ENCODE data around the gene FUT2.

FUT2 gene

GRCh38 chr19:48680436-48681126 lies 15.2 kb upstream of the FUT2 start:
- no peak overlapping the region for H3K4me2 ChIP-seq (ENCODE audit: low read depth, low read length, poor library complexity, severe bottlenecking)

DNA sequence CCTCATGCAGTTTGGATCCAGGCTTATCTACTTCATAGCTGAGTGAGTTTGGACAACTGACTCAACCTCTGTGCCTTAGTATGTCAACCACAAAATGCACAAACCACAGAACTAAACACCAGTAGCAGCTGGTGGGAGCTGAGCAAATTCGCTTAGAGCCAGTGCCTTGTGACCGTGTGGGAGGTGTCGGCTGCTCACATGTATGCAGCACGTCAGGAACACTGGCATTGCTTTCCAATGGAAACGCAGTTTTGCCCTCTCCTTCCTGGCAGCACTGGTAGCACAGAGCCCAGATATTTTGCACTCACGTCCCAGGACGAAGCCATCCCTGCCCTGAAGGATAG lies 14.7 kb upstream of the FUT2 start:
- Histone ChIP-seq H3K4me2 (ENCODE audit: low read depth, low read length, poor library complexity, severe bottlenecking) (no peak overlapping the region), H3K4me1 (ENCODE audit: insufficient read depth, low read length, poor library complexity, severe bottlenecking) (peaks cover 5% of the 10 kb centered on the region), H3K79me2 (ENCODE audit: insufficient read depth, low read length) (no peaks in the 10 kb centered on the region), H3F3A (ENCODE audit: low read depth) (no peaks in the 10 kb centered on the region), H2AFZ (ENCODE audit: low read length) (no peak overlapping the region), H3K4me3 (ENCODE audit: low read length, poor library complexity, severe bottlenecking) (no peak overlapping the region), H3K9me2 (replicated peaks; ENCODE audit: low read depth, low read length) (no peaks in the 10 kb centered on the region), H4K20me1 (ENCODE audit: insufficient read depth, low read length, poor library complexity, severe bottlenecking) (no peaks in the 10 kb centered on the region), H3K36me3 (ENCODE audit: insufficient read depth, low read length) (no peaks in the 10 kb centered on the region), H3K27me3 (ENCODE audit: insufficient read depth, low read length, poor library complexity, severe bottlenecking) (no peaks in the 10 kb centered on the region), H3K9me3 (ENCODE audit: insufficient read depth, low read depth, low read length) (no peaks in the 10 kb centered on the region), H3K9ac (ENCODE audit: low read depth, low read length, poor library complexity, severe bottlenecking) (no peak overlapping the region)
- TF ChIP-seq EZH2phosphoT487 (IDR thresholded peaks at IDR 0.05; ENCODE audit: borderline replicate concordance) = no peak
- TF ChIP-seq, protein P1, sequence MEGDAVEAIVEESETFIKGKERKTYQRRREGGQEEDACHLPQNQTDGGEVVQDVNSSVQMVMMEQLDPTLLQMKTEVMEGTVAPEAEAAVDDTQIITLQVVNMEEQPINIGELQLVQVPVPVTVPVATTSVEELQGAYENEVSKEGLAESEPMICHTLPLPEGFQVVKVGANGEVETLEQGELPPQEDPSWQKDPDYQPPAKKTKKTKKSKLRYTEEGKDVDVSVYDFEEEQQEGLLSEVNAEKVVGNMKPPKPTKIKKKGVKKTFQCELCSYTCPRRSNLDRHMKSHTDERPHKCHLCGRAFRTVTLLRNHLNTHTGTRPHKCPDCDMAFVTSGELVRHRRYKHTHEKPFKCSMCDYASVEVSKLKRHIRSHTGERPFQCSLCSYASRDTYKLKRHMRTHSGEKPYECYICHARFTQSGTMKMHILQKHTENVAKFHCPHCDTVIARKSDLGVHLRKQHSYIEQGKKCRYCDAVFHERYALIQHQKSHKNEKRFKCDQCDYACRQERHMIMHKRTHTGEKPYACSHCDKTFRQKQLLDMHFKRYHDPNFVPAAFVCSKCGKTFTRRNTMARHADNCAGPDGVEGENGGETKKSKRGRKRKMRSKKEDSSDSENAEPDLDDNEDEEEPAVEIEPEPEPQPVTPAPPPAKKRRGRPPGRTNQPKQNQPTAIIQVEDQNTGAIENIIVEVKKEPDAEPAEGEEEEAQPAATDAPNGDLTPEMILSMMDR (conservative IDR thresholded peaks at IDR 0.05; ENCODE audit: low read length) = no peak

More at GRCh38 chr19:48680436-48681126, 15.2 kb upstream of the FUT2 start:
- Histone ChIP-seq H3K9me3 (ENCODE audit: insufficient read depth, low read depth, low read length) (no peaks in the 10 kb centered on the region), H3K27me3 (ENCODE audit: insufficient read depth, low read length, poor library complexity, severe bottlenecking) (no peaks in the 10 kb centered on the region), H3K9me2 (replicated peaks; ENCODE audit: low read depth, low read length) (no peaks in the 10 kb centered on the region), H2AFZ (ENCODE audit: low read length) (no peak overlapping the region), H3K4me3 (ENCODE audit: low read length, poor library complexity, severe bottlenecking) (no peak overlapping the region), H3K9ac (ENCODE audit: low read depth, low read length, poor library complexity, severe bottlenecking) (no peak overlapping the region), H4K20me1 (ENCODE audit: insufficient read depth, low read length, poor library complexity, severe bottlenecking) (no peaks in the 10 kb centered on the region), H3K79me2 (ENCODE audit: insufficient read depth, low read length) (no peaks in the 10 kb centered on the region), H3K36me3 (ENCODE audit: insufficient read depth, low read length) (no peaks in the 10 kb centered on the region), H3K4me1 (ENCODE audit: insufficient read depth, low read length, poor library complexity, severe bottlenecking) (peaks cover 5% of the 10 kb centered on the region), H3F3A (ENCODE audit: low read depth) (no peaks in the 10 kb centered on the region)
- TF ChIP-seq, protein P1 (conservative IDR thresholded peaks at IDR 0.05; ENCODE audit: low read length) = no peak
- TF ChIP-seq EZH2phosphoT487 (IDR thresholded peaks at IDR 0.05; ENCODE audit: borderline replicate concordance) = no peak

DNA sequence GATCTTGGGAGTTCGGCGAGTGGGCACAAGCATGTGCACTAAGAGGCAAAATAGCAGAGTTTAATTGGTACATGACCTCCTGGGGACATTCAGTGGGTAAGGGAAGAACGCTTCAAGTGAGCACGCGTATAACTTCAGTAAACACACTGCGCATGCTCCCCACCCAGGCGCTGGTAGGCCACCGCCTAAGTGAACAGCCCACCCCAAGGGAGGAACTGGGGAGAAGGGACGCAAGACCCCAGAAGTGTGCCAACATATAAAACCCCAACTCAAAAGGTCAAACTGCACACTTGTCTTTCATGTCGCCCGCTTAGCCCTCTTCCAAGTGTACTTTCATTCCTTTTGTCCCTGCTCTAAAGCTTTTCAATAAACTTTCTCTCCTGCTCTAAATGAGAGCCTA lies 12.4 kb upstream of the FUT2 start:
- H3K27me3 ChIP-seq (ENCODE audit: insufficient read depth, low read length, poor library complexity, severe bottlenecking) = no peaks in the 10 kb centered on the region
- no peaks in the 10 kb centered on the region for H3K79me2 ChIP-seq (ENCODE audit: insufficient read depth, low read length)
- no peaks in the 10 kb centered on the region for H3F3A ChIP-seq (ENCODE audit: low read depth)
- H3K36me3 ChIP-seq (ENCODE audit: insufficient read depth, low read length) = no peaks in the 10 kb centered on the region
- no peak overlapping the region for H3K4me3 ChIP-seq (ENCODE audit: low read length, poor library complexity, severe bottlenecking)
- no peak overlapping the region for H3K9ac ChIP-seq (ENCODE audit: low read depth, low read length, poor library complexity, severe bottlenecking)
- no peak for TF ChIP-seq EZH2phosphoT487 (IDR thresholded peaks at IDR 0.05; ENCODE audit: borderline replicate concordance)
- TF ChIP-seq, protein P1 (conservative IDR thresholded peaks at IDR 0.05; ENCODE audit: low read length) = no peak
- H3K4me2 ChIP-seq (ENCODE audit: low read depth, low read length, poor library complexity, severe bottlenecking) = no peak overlapping the region
- H3K4me1 ChIP-seq (ENCODE audit: insufficient read depth, low read length, poor library complexity, severe bottlenecking) = peaks cover 5% of the 10 kb centered on the region
- H2AFZ ChIP-seq (ENCODE audit: low read length) = no peak overlapping the region
- no peaks in the 10 kb centered on the region for H4K20me1 ChIP-seq (ENCODE audit: insufficient read depth, low read length, poor library complexity, severe bottlenecking)
- H3K9me2 ChIP-seq (replicated peaks; ENCODE audit: low read depth, low read length) = no peaks in the 10 kb centered on the region
- H3K9me3 ChIP-seq (ENCODE audit: insufficient read depth, low read depth, low read length) = no peaks in the 10 kb centered on the region

Measured in Loucy (cell line).